ENCODE measurements around the gene AVEN. TPM values are rescaled to one million over a fixed set of nuclear protein-coding genes. Genes with fewer than 3 reads are reported as not detected.
"Not testable (repeated sequence)": the region's sequence is repeated elsewhere in the genome, so short reads cannot be mapped to it uniquely, and the experiment has no call there.

Gene AVEN
- total RNA-seq, 1 donor from 2014 or later = 12.0 TPM

DNA sequence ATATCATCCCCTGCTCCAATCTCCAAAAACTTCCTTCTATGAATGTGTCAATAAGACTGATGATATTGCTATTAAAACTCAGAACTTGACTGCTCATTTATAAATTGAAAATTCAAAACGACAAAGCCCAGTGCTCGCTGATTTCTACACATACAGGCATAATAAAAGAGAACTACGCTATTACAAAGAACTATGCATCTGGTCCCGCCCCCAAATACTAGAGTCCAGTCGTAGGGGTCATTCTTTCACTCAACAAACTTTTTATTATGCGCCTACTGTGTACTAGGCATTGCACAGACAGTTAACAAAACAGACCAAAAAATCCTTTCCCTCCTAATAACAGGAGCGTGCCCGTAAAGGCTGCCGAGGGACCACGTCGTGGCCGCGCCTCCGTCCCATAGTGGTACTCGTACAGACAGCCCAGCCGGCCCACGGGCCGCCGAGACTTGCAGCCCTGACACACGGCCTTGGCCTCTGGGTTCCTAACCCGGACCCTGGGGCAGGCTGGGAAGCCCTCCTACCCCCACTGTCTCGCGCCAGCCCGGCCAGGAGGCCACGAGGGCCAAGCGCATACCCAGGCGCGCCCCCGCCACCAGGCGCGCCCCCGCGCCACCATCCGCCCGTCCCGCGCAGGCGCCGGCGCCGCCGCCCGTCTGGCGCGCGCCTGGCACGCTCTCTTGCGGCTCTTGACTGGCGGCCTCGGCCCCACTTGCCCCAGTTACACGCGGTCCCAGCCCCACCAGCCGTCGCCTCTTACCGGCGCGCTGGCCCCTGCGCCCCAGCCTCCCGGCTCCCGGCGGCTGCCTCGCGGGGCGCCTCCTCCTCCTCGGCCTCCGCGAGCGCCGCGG is 757 bp downstream of the AVEN start:
- peak; percentile 91 for DNase-seq

DNA sequence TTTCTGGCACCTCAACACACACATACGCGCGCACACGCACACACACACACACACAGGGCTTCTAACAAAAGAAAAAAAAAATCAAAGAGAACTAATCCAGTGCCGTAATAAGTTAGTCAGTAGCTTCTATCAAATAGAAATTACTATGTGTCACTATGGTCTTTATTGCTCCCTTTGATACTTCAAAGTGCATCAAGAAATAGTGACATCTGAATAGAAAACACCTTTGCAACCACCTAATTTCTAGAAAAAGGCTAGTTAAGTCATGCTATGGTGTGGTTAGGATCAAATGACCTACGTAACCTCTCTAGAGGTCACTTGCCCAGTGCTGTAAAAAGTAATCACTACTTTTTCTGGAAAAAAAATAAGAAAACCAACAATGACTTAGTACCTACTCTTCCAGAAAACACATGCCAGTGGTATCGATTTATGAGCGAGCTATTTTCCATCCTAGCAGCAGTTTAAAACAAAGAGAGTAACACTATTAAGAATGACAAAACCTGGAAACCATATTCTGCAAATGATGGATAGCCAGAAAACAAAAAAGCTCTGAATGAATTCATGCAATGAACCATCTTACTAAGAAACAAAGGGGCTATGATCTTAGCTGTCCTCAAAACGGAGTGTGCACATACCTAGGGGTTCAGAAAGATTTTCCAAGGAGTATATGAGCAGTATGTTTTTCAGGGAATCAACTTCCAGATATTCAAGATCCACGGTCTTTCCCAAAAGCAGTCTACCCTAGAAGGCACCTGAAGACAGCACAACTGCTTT is 6.8 kb downstream of the AVEN start:
- DNase-seq = no peak

DNA sequence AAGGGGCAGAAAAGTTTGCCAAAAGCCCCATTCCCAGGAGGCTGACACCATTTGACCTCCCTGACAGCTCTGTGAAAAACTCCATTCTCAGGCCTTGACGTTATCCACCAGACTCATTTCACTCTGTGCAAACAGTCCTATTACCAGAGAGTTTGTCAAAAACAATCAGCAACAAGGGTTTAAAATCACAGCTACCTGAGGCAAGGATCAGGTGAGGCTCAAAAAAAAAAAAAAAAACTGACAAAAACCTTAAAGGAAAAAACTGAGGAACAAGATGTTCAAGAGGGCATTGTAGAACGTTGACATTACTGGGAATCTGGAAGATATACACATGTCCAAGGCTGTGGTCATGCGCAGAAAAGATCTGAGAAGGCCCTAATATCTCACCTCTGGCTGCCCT is 11.4 kb downstream of the AVEN start:
- no peak for DNase-seq

DNA sequence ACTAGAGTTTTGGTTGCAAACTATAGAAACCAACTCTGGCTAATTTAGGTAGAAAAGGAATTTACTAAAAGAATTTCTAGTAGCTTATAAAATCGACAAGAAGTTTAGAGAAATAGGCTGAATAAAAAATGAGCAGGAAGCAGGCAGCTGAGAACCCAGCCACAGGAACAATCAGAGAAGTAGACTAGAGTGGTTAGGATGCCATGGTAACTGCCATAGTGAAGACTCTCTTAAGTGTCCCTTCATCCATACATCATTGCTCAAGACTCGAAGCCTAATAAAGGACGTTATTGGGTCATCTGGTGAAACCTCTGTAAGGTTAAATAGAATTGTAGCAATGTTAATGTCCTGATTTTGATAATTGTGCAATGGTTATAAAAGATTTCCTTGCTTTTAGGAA is 13.8 kb downstream of the AVEN start:
- no peak for DNase-seq

DNA sequence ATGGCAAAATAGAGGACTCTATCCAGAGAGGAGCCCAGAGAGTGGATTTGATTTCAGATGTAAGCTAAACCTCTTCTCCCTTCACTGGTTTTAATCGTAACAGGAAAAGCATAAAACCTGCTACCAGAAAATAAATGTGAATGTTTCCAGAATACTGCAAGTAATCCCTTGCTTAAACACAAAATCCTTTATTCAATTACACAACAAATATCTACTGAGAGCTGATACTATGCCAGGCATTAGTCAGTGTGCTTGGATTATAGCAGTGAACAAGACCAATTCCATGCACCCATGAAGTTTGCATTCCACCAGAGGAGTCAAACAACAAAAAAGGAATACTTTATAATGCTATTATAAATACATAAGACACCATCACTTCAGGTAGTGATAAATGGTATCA is 15.1 kb downstream of the AVEN start:
- DNase-seq = peak; percentile 13

DNA sequence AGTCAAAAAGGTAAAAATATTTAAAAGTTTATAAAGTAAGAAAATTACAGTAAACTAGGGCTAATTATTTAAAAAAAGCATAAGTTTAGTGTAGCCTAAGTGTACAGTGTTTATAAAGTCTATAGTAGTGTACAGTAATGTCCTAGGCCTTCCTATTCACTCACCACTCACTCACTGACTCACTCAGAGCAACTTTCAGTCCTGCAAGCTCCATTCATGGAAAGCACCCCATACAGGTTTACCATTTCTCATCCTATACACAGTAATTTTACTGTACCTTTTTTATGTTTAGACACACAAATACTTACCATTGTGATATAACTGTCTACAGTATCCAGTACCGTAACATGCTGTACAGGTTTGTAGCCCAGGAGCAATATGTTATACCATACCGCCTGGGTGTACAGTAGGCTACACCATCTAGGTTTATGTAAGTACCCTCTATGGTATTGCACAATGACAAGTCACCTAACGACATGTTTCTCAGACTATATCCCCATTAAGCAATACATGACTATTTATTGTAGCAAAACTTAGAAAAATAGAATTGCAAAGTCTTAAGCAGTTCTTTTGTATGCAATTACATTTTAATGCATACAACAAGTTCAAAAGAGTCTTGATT is 19.5 kb downstream of the AVEN start:
- DNase-seq = no peak

DNA sequence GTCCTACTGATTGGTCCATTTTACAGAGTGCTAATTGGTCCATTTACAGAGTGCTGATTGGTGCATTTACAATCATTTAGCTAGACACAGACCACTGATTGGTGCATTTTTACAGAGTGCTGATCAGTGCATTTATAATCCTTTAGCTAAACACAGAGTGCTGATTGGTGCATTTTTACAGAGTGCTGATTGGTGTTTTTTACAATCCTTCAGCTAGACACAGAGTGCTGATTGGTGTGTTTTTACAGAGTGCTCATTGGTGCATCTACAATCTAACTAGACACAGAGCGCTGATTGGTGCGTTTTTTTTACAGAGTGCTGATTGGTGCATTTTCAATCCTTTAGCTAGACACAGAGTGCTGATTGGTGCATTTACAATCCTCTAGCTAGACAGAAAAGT is 20.3 kb downstream of the AVEN start:
- not testable (repeated sequence) for DNase-seq

DNA sequence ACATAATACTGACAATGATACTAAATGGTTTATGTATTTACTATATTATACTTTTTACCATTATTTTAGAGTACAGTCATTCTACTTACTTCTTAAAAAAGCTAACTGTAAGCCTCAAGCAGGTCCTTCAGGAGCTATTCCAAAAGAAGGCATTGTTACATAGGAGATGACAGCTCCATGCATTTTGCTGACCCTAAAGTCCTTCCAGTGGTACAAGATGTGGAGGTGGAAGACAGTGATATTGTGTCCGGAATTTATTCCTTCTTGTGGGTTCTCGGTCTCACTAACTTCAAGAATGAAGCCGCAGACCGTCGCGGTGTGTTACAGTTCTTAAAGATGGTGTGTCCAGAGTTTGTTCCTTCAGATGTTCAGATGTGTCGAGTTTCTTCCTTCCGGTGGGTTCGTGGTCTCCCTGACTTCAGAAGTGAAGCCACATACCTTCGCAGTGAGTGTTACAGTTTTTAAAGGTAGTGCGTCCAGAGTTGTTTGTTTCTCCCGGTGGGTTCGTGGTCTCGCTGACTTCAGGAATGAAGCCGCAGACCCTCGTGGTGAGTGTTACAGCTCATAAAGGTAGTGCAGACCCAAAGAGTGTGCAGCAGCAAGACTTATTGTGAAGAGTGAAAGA is 20.9 kb downstream of the AVEN start:
- DNase-seq = no peak

DNA sequence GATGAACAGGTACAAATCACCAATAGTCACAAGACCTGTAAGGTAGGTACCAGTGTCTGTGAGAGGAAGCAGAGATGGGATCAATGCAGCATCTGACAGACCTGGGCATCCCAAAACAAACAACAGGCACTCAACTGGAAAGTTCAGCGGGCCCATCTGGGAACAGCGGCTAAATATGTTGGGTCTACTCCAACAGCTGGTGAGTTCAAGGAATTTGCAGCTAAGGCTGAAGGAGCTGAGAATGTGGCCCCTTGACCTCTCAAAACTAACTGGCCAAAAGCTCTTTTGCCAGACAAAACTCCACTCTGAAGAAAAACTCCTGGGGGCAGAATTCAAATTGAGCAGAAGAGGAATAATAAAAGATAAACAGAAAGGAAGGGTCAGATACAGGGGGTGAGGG is 24.4 kb downstream of the AVEN start:
- no peak for DNase-seq

DNA sequence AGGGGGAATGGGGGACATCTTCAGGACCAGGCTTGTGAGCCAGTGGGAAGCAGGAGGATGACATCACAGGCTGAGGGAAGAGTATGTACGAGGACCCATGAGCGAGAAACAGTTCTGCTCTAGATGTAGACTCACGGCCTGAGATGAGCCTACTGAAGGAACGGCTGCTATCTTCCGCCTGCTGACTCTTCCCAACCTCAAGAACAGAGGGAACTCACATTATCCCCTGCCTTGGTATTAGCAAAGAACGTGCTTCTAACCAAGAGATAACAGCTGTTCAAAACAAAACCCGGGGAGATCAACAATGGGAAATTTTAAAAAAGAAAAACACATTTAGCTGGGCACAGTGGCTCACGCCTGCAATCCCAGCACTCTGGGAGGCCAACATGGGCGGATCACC is 25.3 kb downstream of the AVEN start:
- no peak for DNase-seq

DNA sequence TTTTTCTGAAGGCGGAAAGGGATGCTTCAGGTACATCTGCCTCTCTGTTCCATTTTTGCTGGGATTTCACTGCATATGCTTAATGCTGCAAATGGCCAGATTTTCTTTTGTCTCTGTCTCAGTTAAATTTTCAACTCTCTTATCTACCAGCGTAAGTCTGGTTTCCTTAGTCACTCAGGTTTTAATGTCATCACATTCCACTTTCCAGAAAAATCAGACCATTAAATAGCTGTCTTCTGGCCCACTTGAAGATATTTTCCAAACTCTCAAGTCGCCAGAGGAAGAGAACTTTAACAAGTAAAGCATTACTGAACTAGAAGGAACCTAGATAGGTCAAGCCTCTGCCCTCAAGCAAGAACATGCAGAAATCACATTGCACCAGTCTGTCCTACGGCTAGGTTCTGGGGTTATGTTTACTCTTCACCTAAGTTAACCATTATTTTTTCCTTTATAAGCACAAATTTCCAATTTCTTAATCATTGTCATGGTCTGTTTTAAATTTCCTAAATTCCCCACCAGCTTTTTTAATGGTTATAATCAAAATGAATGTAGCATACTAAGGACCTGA is 26.5 kb downstream of the AVEN start:
- DNase-seq = no peak

DNA sequence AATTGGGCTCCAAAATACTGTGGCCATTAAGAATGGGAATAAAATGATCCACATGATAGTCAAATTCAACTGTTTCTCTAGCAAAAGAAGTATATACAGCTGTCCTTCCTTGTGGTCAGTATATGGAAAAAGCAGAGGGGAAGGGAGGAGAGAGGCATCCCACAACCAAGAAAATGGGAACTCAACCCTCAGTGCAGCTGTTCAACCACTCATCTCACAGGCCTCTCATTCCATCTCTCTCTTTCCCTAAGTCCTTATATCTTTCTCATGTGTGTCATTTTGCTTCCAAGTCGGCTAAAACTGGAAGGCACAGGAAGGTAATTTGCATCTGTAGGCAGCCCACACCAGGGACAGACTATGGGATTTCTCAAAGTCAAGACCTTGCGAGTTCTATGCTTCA is 27.5 kb downstream of the AVEN start:
- peak; percentile 62 for DNase-seq

DNA sequence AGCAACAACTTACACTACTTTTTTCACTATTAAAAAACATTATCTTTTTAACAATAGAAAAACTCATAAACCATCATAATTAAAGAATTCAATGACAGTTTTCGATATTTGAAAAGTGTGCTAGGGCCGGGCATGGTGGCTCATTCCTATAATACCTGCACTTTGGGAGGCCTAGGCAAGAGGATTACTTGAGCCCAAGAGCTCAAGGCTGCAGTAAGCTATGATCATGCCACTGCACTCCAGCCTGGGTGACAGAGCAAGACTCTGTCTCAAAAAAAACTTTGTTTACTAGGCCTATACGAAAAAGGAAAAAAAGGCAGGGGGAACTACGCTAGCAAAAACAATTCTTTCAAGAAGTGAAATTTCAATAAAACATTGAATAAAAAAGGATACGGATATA is 28.1 kb downstream of the AVEN start:
- no peak for DNase-seq

DNA sequence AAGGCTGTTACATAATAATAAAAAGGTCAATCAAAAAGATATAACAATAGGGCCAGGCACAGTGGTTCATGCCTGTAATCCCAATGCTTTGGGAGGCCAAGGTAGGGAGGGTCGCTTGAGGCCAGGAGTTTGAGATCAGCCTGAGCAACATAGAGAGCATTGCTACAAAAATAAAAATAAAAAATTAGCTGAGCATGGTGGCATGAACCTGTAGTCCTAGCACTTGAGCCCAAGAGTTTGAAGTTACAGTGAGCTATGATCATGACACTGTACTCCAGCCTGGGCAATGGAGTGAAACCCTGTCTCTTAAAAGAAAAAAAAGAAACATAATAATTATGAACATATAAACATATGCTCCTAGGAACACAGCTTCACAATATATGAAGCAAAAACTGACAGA is 29.3 kb downstream of the AVEN start:
- DNase-seq = no peak

DNA sequence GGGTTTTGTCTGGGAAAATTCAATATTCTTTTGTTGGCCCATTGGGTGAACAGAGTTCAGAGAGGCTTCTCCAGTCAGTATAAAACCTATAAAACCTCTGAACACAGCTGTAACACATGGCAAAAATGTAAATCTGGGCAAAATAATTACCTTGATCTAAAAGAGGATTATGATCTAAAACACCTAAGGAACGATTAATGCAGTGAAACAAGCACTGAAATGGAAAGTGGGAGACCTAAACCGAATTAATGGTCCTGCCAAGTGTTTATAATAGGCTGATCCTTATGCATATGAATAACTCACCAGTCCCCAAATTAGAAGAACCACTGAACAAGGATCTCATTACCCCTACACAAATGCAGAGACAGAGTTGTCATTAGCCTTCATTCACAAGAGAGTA is 32.6 kb downstream of the AVEN start:
- DNase-seq = no peak

DNA sequence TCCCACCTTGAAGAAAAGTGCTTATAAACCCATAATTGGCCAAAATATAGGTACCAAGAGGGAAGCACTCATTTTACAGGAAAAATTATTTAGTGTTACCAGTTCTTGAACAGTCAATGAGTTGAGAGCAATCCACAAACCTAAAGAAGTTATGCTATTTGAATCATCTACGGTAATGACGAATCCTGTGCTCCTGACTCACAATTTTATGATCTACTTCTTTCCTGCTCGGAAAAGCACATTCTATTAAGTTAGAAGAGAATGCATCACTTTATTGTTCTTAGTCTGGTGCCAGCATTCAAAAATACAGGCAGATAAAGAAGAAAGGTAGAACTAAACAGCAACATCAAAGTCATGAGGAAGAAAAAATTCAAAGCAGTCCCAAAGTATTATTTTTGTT is 37.5 kb downstream of the AVEN start:
- DNase-seq = no peak

DNA sequence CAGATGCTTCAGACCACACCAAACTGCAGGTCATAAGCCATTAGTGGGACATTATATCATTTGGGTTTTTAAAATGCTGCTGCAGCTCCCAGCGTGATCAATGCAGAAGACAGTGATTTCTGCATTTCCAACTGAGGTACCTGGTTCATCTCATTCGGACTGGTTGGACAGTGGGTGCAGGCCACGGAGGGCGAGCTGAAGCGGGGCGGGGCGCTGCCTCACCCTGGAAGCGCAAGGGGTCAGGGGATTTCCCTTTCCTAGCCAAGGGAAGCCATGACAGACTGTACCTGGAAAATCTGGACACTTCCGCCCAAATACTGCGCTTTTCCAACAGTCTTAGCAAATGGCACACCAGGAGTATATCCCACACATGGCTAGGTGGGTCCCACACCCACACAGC is 43.3 kb downstream of the AVEN start:
- not testable (repeated sequence) for DNase-seq

DNA sequence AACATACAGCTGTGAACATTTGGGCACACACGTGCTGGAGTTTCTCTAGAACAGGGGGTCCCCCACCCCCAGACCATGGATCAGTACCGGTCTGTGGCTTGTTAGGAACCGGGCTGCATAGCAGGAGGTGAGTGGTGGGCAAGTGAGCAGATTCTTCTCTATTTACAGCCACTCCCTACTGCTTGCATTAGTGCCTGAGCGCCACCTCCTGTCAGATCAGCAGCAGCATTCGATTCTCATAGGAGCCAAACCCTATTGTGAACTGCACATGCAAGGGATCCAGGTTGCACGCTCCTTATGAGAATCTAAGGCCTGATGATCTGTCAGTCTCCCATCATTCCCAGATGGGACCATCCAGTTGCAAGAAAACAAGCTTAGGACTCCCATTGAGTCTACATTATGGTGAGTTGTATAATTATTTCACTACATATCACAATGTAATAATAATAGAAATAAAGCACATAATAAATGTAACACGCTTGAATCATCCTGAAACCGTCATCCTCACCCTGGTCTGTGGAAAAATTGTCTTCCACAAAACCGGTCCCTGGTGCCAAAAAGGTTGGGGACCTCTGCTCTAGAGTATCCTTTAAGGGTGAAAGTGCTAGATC is 44.9 kb downstream of the AVEN start:
- peak; percentile 18 for DNase-seq

DNA sequence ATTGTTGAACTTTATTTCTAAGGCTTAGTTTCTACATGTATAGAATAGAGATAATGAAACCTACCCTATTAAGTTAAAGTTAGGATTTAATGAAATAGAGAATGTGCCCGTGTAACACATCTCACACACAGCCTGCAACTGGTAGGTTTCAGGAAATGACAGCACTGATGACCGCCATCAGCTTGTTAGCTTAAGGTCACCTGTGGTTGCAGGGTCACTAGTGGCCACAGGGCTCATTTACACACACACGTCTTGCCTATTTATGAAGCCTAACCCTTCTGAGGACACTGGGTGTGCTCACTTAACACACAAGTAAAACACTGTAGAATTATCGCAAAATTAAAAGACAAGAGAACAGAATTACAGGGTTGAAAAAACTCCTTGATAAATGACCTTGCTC is 50.6 kb downstream of the AVEN start:
- no peak for DNase-seq

DNA sequence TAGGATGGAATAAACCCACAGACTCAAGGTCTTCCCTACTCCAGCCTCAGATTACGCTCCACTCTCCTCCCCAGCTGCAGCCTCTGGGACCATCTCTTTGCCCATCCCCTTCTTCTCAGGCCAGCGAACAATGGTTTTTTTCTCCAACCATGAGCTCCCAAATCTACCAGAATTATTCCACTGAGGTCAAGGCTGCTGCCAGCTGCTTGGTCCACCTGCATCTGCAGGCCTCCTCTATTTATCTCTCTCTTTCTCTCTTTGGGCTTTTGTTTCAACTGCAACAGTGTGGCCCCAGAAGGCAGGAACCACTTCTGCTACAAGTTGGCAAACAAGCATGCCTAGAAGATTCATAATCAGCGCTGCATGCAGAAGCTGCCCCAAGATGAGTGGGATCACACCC is 51.6 kb downstream of the AVEN start:
- no peak for DNase-seq

DNA sequence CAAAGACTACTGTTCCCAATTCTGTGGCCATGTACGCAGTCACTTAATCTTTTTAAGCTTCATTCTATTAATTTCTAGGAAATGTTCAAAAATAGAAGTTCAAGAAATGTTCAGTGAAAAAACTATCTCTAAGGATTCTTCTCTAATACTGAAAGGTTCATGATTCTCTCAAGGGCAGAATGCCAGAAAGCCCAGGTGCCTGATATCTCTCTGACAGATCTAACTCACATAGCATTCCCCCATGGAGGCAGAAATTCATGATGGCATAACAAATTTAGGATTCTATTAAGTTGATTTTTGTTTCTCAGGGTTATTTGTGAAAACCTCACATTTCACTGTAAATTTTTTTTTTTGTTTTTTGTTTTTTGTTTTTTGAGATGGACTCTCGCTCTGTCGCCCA is 53.3 kb downstream of the AVEN start:
- DNase-seq = no peak

DNA sequence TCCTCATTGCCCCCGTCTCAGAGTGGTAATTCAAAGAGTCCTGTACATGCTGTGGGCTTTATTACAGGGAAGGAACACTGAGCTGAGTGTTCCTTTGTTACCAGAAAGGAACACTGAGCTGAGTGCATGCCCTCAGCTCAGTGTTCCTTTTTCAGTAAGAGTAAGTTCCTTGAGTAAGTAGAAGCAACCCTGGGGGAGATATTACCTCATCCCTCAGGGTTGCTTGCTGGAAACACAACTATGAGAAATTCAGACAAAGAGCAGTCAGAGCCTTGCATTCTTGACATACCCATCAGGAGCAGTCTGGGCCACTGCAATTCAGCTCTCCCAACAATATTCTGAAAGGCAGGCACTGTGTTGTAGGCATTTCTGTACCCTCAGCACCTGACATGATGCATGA is 53.7 kb downstream of the AVEN start:
- DNase-seq = no peak
